SU-DHL-6 (cell line): ENCODE measurements around the gene TXNDC2.

ENCODE experiments used
- H2AFZ ChIP-seq: fragments of 200-600 bp; sonication (generic); 2 replicates; pipeline ENCODE4 v1.6.1; 2014; ENCODE audit warnings: low read depth, mild to moderate bottlenecking, moderate library complexity, mixed read lengths, antibody characterized with exemption, low read length; ENCODE audit not compliant: severe bottlenecking
- H3F3A ChIP-seq: fragments of 200-600 bp; shearing (Covaris generic); 2 replicates; pipeline ENCODE4 v1.6.0; 2016; ENCODE audit warnings: antibody characterized with exemption, mild to moderate bottlenecking; ENCODE audit not compliant: insufficient read depth
- H3K27ac ChIP-seq: fragments of 200-600 bp; sonication (generic); 2 replicates; pipeline ENCODE4 v1.5.1; 2016; ENCODE audit warnings: low read depth, mild to moderate bottlenecking, low read length, moderate library complexity, mixed read lengths
- H3K27me3 ChIP-seq: fragments of 200-600 bp; sonication (generic), shearing (Covaris generic); 2 replicates; pipeline ENCODE4 v1.6.0; 2014; ENCODE audit warnings: mild to moderate bottlenecking, low read length
- H3K36me3 ChIP-seq: fragments of 200-600 bp; sonication (generic); 2 replicates; pipeline ENCODE4 v1.6.1; 2014; ENCODE audit warnings: mild to moderate bottlenecking, low read length, mixed read lengths
- H3K4me2 ChIP-seq: fragments of 300-600, 200-600 bp; shearing (Covaris generic), sonication (generic); 2 replicates; pipeline ENCODE4 v1.6.0; 2014; ENCODE audit warnings: low read length, low read depth, mild to moderate bottlenecking; ENCODE audit not compliant: poor library complexity, severe bottlenecking
- H3K4me3 ChIP-seq: fragments of 200-600 bp; sonication (generic); 2 replicates; pipeline ENCODE4 v1.5.1; 2014; ENCODE audit warnings: antibody characterized with exemption, low read length, mild to moderate bottlenecking, mixed read lengths; ENCODE audit not compliant: insufficient read depth, poor library complexity, severe bottlenecking
- H3K79me2 ChIP-seq: fragments of 200-600 bp; sonication (generic); 2 replicates; pipeline ENCODE4 v1.6.1; 2014; ENCODE audit warnings: mild to moderate bottlenecking, low read length, moderate library complexity; ENCODE audit not compliant: insufficient read depth
- H3K9ac ChIP-seq: fragments of 200-600 bp; sonication (generic); 2 replicates; pipeline ENCODE4 v1.7.0; 2014; ENCODE audit warnings: mild to moderate bottlenecking, low read length
- H3K9me2 ChIP-seq: fragments of 200-600 bp; sonication (generic); replicated peaks from 2 replicates; pipeline ENCODE4 v1.6.1; 2014; ENCODE audit warnings: low read length; ENCODE audit not compliant: insufficient read depth
- H3K9me3 ChIP-seq: fragments of 200-600 bp; sonication (generic); 2 replicates; pipeline ENCODE4 v1.6.1; 2014; ENCODE audit warnings: low read length, mixed read lengths; ENCODE audit not compliant: insufficient read depth
- H4K20me1 ChIP-seq: fragments of 200-600 bp; sonication (generic); 2 replicates; pipeline ENCODE4 v1.6.1; 2014; ENCODE audit warnings: low read depth, mild to moderate bottlenecking, antibody characterized with exemption, low read length, moderate library complexity, mixed read lengths
- EZH2phosphoT487 ChIP-seq: fragments of 200-600 bp; sonication (generic), shearing (Covaris generic); conservative IDR thresholded peaks from 2 replicates; pipeline ENCODE4 v1.6.1; 2018; ENCODE audit warnings: mild to moderate bottlenecking, antibody characterized with exemption, low read length, moderate library complexity, mixed read lengths
- TF ChIP-seq, protein P1 (sequence below): fragments of 200-600 bp; sonication (generic); IDR thresholded peaks from one replicate; pipeline ENCODE4 v1.5.1; 2017; ENCODE audit warnings: antibody characterized with exemption, mild to moderate bottlenecking, low read length, moderate library complexity; ENCODE audit not compliant: insufficient read depth, poor library complexity, severe bottlenecking

The TXNDC2 gene

GRCh38 chr18:9839853-9840252, 45.9 kb upstream of the TXNDC2 start:
- Histone ChIP-seq H3K27ac (no peak overlapping the region), H2AFZ (no peak overlapping the region), H3K9ac (no peak overlapping the region), H3K27me3 (no peaks in the 10 kb centered on the region), H3K36me3 (no peaks in the 10 kb centered on the region), H3F3A (no peaks in the 10 kb centered on the region), H3K79me2 (no peaks in the 10 kb centered on the region), H3K9me2 (no peaks in the 10 kb centered on the region), H4K20me1 (no peaks in the 10 kb centered on the region), H3K4me2 (no peak overlapping the region), H3K9me3 (no peaks in the 10 kb centered on the region), H3K4me3 (no peak overlapping the region)
- TF ChIP-seq, protein P1, sequence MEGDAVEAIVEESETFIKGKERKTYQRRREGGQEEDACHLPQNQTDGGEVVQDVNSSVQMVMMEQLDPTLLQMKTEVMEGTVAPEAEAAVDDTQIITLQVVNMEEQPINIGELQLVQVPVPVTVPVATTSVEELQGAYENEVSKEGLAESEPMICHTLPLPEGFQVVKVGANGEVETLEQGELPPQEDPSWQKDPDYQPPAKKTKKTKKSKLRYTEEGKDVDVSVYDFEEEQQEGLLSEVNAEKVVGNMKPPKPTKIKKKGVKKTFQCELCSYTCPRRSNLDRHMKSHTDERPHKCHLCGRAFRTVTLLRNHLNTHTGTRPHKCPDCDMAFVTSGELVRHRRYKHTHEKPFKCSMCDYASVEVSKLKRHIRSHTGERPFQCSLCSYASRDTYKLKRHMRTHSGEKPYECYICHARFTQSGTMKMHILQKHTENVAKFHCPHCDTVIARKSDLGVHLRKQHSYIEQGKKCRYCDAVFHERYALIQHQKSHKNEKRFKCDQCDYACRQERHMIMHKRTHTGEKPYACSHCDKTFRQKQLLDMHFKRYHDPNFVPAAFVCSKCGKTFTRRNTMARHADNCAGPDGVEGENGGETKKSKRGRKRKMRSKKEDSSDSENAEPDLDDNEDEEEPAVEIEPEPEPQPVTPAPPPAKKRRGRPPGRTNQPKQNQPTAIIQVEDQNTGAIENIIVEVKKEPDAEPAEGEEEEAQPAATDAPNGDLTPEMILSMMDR, result no peak
- no peak for TF ChIP-seq EZH2phosphoT487

- no peaks in the 10 kb centered on the region for H3K9me3 ChIP-seq
- TF ChIP-seq, protein P1, result no peak
- TF ChIP-seq EZH2phosphoT487, result no peak
- H3K27me3 ChIP-seq, result no peaks in the 10 kb centered on the region
- no peaks in the 10 kb centered on the region for H3K36me3 ChIP-seq
- no peak overlapping the region for H3K4me2 ChIP-seq
- H3K79me2 ChIP-seq, result no peaks in the 10 kb centered on the region
- H3K27ac ChIP-seq, result no peak overlapping the region
- no peak overlapping the region for H3K4me3 ChIP-seq
- H3K9ac ChIP-seq, result no peak overlapping the region
- H2AFZ ChIP-seq, result no peak overlapping the region
- no peaks in the 10 kb centered on the region for H3K9me2 ChIP-seq
- no peaks in the 10 kb centered on the region for H3F3A ChIP-seq
- H4K20me1 ChIP-seq, result no peaks in the 10 kb centered on the region
These were observed 44.0 kb upstream of the TXNDC2 start for GRCh38 chr18:9841752-9842151.

GRCh38 chr18:9842448-9842847, 43.3 kb upstream of the TXNDC2 start:
- Histone ChIP-seq H3F3A (no peaks in the 10 kb centered on the region), H3K9ac (no peak overlapping the region), H3K79me2 (no peaks in the 10 kb centered on the region), H3K27ac (no peak overlapping the region), H3K27me3 (no peaks in the 10 kb centered on the region), H3K4me3 (no peak overlapping the region), H3K4me2 (no peak overlapping the region), H3K9me3 (no peaks in the 10 kb centered on the region), H4K20me1 (no peaks in the 10 kb centered on the region), H3K9me2 (no peaks in the 10 kb centered on the region), H3K36me3 (no peaks in the 10 kb centered on the region), H2AFZ (no peak overlapping the region)
- TF ChIP-seq, protein P1, result no peak
- no peak for TF ChIP-seq EZH2phosphoT487
